ENCODE results near the gene ING5.
A peak's percentile ranks its signal among the peaks of the same experiment; 100 is the strongest.
"Not testable (repeated sequence)": the region's sequence is repeated elsewhere in the genome, so short reads cannot be mapped to it uniquely, and the experiment has no call there.

ING5 gene

DNA sequence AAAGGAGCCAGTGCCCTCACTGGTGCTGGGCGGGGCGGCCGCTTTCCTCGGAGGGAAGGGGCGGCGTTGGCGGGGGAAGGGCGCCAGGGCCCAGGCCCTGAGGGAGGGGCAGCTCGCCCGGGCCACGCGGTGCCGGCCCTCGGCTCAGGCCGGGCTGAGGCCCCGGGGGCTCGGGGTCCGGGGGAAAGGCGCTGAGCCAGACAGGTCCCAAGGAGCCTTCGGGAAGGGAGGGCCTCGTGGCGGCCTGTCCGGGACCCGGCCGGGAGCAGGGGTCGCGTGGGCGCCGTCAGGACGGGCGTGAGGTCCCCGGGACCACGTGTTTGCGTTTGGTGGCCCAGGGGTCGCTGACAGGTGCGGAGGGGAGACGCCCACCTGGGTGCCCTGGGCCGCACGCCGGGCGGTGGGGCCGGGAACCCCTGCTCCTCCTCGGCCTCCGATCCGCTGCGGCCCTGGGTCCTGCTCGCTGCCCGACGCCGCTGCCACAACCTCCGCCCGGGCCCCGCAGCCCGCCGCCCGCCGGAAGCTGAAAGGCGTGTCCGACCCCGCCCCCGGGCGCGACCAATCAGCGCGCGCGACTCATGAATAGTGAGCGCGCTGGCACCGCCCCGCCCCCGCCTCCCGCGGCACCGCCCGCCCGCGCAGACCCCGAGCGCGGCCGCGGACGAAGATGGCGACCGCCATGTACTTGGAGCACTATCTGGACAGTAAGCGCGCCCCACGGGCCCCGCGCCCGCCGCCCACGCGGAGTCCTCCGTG is at the start of gene ING5:
Gene ING5, plus strand, starts transcription at position 641 of the 756 bp plus-strand sequence. Its CDS starts 27 bp downstream, at position 668.
- DNase-seq (ENCODE audit: low read depth): peak; percentile 83

DNA sequence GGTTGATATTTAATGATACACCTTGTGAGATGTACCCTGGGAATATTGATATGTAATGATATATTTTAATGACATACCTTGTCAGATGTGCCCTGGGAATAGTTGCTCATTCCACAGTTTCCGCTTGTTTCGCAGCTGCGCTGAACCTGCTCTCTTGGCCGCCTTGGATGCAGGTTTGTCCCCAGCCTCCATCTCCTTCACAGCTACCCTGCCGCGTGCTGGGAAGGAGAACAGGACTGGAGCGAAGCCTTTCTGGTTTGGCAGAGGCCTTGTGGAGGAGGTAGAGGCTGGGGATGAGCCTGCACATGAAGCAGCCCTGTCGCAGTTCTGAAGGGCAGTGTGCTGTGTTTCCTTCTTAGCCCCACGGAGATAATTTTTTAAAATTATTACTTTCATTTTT is 49.7 kb upstream of the ING5 start:
- no peak for DNase-seq (ENCODE audit: low read depth)

DNA sequence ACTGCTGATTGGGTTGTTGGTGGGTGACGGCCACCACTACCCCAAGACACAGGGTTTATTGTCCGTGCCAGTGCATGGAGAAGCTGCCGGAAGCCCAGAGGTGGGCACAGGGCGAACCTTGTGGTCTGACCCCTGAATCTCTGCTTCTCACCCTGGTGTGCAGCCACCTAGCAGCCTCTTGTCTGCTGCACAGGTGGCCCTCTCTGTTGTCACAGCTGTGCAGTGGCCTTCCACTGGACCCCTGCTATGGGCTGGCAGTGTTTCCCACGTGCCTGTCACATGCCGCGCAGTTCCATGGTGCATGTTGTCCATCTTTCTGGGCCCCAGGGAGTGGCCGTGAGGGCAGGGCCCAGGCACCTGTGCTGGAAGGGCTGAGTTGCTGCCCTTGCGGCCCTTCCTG is 49.1 kb upstream of the ING5 start:
- no peak for DNase-seq (ENCODE audit: low read depth)

DNA sequence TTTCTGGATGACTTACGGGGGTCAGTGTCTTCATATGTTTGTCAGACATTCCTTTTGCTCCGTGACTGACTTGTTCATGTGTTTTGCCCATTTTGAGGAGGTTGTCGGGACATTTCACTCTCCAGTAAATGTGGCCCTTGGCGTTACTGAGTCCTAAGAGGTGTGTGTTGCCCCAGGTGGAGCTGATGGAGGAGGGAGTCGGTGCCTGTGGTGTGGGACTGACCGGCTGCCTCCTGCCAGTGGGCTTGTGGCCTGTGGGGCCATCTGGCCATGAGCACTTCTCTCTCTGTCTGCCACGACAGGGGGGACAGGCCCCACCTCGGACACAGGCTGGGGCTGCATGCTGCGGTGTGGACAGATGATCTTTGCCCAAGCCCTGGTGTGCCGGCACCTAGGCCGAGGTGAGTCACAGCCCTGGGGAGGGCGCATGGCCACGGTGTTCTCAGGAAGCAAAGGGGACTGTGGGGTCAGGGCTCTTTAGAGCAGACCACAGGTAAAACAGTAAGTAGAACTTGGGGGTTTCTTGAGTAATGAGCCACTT is 48.6 kb upstream of the ING5 start:
- DNase-seq (ENCODE audit: low read depth): no peak

DNA sequence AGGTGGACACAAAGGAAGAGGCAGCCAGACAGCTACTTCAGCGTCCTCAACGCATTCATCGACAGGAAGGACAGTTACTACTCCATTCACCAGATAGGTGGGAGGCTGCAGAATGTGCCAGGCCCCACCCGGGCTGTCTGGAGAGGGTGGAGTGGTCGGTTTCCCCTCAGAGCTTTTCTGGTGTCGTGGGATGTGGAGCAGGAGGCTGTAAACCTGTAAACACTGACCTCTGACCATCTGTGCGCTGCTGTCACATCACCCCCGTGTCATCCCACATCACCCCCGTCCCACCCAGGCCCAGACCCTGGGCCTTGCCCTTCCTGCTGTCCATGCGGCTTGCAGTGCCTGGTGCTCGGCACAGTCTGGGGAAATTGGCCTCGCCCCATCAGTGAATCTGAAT is 47.3 kb upstream of the ING5 start:
- no peak for DNase-seq (ENCODE audit: low read depth)

DNA sequence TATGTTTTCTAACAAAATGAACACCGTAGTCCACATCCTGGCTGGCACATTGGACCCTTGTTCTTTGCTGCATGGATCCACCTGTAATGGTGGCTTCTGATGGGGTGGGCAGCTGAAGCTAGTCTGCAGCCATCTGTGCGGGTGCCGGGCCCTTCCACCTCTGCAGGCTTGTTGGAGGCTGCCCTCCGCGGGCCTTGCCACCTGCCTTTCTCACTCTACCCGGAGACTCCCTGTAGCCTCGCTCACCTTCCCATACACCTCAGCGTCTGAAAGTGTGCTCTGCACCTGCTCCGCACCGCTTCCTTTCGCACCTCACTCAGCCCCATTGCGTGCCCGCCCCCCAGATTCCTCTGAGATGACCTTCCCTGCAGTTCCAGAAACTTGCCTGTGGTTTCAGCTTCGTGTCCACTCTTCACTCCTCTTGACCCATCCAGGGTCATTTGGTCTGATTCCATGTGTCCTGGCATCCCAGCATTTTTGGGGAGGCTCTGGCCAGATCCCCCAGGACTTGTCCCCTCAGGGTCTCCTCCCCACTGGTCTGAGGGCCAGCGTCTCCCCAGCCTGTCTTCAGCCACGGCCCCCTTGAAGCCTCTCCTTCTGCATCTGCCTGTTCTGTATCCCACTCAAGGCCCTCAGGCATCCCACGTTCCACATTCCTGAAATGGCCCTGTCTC is 46.2 kb upstream of the ING5 start:
- DNase-seq (ENCODE audit: low read depth): no peak

DNA sequence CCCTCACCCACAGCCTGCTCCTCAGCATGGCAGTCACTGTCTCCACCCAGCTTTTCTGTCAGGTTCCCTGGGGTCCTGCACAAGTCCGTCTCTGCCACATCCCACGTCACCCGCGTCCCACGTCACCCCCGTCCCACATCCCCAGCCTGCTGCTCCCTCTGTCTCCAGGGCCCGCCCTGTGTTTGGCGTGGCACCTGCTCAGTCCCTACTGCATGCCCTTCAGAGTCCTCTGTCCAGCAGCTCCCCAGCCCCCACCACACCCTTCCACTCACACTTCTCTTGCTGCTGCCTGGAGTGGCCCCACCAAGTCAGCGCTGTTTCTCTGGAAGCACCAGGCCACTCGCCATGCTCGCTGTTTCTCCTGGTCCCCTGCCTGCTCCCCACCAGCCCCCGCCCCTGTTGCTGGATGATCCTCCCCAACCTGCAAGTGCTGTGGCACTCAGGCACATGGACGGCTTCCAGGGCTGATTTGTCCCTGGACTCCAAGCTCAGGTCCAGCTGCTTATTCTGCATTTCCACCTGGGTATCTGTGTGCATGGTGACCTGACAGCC is 45.6 kb upstream of the ING5 start:
- DNase-seq (ENCODE audit: low read depth): no peak

DNA sequence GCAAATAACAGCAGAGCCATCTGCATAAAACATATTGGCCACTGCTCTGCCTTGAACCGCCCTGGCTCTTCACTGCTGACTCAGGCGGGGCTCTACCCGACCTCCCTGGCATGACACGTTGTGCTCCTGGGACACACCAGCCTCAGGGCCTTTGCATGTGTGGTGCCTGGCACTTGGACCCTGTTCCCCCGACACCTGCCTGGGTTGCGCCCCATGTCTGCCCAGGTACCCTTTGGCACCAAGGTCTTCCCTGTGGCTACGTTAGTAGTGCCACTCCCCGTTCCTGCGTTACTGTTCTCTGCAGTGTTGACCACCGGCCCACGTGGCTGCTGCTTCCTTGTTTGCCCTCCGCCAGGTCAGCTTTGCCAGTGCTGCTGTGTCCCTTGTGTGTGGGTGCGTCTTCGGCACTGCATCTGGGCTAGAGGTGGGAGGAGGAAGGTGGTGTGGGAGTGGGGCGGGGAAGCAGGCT is 44.0 kb upstream of the ING5 start:
- DNase-seq (ENCODE audit: low read depth): no peak

DNA sequence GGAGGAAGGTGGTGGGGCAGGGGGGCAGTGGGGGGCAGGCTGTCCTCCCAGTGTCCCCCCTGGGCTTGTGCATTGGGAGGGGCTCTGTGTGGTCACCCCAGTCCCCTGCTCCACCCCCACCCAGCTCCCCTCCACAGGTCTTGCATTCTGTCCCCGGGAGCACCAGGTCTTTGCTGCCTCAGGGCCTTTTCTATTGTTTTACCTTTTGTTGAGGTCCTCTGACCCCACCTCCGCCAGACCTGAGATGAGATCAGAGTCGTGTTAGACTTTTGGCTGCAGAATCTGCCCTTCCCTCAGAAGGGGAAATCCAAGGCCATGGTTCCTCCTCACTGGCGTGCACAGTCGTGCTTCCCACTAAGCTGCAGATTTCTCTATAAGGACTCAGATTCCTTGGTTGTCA is 43.5 kb upstream of the ING5 start:
- DNase-seq (ENCODE audit: low read depth): no peak

DNA sequence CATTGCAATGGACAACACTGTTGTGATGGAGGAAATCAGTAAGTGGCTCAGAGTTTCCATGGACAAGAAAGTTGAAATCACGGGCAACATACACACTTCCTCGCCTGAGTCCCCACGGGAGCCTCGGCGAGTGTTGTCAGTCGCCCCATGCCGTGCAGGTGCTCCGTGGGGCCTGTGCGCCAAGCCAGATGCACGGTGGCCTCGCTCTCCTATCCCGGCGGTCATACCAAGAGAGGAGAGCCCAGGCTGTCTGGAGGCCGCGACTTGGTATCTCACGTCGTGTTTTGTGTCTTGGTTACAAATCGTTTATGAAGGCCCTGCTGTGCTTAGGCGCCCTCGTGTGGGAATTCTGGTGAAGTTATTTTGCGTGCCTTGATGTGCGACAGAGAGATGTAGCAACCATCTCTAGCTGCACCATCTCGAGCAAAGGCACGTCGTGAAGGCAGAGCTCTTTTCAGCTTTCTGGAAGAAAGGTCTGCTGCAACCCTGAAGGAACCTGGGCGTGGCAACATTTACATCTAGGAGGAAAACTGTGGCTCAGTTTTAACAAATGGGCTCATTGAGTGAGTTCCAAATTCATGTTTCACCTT is 42.6 kb upstream of the ING5 start:
- peak; percentile 63 for DNase-seq (ENCODE audit: low read depth)

DNA sequence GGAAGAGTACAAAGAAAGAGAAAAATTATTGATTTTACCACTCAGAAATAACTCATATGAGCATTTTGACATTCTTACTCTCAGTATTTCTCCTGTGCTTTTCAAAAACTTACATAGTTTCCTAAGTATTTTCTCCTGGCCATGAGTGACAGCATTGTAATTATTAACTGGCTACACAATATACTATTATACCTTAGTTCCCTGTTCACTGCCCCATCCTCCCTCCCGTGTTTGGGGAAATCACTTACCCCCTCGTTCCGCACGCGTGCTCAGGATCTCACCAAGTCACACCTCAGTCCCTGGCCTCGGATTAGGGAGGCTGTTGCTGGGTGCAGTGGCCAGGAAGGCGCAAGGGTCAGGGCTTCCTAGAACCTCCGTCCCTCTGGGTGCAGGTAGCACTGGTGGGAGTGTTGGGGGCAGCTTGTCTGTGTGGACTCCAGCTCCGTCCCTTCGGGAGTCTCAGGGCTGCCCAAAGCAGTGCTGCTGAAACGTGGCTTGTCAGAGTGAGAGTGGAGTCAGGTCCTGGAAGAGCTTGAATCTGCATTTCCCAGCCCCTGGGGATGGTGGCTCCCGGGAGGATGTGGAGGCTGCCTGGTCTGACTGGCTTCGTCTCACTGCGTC is 41.1 kb upstream of the ING5 start:
- no peak for DNase-seq (ENCODE audit: low read depth)

DNA sequence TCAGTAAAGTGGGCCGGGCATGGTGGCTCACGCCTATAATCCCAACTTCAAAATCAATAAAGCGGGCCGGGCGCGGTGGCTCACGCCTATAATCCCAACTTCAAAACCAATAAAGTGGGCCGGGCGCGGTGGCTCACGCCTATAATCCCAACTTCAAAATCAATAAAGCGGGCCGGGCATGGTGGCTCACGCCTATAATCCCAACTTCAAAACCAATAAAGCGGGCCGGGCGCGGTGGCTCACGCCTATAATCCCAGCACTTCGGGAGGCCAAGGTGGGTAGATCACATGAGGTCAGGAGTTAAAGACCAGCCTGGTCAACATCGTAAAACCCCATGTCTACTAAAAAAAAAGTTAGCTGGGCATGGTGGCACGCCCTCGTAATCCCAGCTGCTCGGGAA is 39.1 kb upstream of the ING5 start:
- DNase-seq (ENCODE audit: low read depth): not testable (repeated sequence)

DNA sequence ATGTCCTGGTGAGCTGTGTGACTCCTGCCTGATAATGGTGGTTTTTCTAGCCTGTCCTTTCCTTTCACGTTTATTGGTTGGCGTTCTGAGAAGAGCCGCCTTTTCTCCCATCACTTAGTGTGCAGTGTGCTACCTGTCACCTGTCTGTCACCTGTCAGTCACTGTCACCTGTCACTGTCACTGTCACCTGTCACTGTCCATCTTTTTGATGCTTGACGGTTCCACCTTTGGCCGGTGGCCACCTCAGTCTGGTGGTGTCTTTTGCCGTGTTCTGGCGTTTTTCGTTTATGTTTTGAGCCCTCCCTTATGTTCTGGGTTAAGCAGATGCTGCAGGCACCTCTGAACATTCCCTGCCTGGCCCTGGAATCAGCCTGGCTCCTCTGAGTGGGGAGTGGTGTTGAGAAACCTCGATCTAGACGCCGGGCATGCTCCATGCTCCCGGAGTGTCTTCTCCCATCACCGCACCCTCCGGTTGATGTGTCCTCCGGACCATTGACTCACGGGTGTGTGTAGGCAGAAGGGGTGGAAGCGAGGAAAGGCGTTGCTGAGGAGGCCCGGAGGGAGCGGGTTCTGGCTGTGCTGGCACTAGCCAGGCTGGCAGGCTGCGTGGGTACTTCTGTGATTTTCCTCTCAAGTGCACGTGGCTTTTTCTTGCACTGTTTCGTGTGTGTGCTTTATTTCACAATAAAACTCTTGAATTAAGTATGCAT is 36.0 kb upstream of the ING5 start:
- no peak for DNase-seq (ENCODE audit: low read depth)

DNA sequence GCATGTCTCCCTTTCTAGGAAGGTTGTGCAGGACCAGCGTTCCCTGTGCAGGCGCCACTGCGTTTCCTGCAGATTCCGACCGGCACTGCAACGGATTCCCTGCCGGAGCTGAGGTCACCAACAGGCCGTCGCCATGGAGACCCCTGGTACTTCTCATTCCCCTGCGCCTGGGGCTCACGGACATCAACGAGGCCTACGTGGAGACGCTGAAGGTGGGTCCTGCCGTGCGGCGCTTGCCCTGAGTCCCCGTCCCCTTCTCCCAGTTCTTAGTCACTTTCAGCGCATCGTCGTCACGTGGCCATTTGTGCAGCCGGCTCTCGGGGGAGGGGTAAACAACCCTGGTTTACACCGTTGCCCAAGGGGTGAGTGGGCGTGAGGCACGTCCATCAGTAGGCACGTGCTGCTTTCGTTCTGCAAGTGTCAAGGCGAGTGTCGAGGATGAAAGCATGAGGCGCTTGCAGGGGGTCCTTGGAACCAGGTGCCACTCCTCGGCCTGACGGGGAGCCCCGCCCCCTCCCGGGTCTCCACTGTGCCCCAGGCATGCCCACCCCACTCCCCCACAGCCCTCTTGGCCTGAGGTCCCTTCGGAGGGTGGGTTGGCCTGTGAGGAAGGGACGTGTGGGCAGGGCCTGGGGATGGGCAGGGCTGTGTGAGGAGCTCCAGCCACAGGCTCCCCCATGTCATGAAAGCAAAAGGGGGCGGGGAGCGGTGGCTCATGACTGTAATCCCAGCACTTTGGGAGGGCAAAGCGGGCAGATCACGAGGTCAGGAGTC is 35.0 kb upstream of the ING5 start:
- DNase-seq (ENCODE audit: low read depth): no peak

DNA sequence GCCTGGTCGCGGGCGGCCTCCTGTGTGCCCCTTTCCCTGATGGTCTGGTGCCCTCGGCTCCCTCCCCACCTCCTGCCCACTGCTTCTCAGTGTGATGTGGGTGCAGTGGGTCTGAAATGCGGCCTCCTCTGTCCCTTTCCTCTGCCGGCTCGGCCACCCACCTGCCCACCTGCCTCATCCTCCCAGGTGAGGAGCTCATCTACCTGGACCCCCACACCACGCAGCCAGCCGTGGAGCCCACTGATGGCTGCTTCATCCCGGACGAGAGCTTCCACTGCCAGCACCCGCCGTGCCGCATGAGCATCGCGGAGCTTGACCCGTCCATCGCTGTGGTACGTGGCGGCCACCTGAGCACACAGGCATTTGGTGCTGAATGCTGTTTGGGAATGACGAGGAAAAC is 33.5 kb upstream of the ING5 start:
- DNase-seq (ENCODE audit: low read depth): no peak

DNA sequence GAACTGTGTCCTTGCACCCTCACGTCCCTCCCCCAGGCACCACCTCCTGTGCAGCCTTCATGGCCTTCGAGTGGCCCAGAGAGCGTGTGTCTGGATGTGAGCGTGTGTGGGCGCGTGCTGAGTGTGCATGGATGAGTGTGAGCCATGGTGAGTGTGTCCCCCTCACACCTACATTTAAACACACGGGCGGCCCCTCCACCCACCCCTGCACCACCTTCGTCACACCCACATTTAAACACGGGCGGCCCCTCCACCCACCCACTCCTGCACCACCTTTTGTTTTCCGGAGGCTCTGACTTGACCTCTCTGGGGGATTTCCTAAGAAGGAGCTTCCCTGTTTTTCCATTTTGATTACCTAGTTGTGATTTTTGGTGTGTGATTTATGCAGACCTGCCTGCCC is 33.0 kb upstream of the ING5 start:
- no peak for DNase-seq (ENCODE audit: low read depth)

DNA sequence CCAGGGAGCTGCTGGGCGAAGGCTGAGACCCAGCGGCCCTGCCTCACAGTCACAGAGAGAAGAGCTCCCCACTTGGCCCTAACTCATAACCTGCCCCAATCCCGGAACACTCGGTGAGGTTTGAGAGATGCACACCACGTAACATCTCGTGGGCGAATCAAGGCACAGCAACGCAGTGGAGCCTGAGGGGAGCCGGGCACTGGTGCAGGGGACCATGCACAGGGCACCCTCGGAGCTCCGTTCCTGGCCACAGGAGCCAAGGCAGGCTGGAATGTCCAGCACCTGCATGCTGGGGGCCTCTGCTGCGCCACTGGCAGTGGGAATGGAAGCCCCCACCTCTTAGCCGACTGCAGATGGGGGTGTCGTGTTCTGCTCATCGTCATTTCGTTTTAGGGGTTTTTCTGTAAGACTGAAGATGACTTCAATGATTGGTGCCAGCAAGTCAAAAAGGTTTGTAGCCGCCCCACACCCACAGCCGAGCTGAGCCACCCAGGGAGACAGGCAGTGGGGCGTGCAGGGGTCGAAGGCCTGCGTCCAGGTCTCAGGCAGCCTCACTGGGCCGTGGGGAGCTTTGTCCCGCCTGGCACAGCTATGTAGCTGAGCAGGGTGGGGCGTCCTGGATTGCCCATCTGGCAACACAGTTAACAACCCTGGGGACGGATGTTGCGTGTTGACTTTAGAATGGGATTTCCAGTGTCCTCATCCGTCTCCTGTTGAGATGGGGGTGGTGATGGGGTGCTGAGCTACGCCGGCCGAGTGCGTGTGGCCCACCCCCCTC is 31.3 kb upstream of the ING5 start:
- DNase-seq (ENCODE audit: low read depth): no peak

DNA sequence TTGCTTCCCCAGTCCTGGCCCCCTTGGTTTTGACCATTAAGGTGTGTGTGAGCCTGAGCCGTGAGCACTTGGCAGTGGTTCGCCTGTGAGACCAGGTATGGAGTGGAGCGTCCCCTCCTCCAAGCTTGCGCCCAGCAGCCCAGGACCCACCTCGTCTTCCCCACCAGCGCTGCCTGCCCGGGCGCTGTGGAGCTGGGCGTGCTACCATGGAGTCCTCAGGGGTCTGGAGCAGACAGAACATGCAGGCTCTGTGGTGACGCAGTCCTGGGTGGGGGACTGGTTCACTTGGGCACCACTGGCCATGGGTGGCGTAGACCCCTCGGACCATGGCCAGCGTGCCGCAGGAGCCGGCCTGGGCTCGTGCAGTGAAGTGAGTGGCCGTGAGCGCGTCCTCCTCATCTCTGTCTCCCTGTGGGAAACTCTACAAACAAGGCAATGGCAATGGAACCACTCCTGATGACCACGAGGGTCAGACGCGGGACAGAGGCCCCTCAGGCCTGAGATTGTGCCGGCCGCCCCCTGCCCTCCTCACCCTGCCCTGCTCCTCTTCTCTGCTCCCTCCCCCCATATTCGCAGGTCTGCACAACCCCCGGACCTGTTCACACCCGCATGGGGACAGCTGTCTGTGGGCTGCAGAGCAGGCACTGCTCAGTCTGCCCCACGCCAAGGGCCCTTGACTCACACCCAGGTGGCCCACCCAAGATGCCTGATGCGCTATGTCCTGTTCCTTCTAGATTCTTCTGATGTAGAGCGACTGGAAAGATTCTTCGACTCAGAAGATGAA is 30.2 kb upstream of the ING5 start:
- DNase-seq (ENCODE audit: low read depth): no peak

Measured in GM04504 (cell line).